Stimulated activated CD8-positive, alpha-beta memory T cell treated with anti-CD3 and anti-CD28 coated beads, Interleukin-12 subunit alpha, Interleukin-12 subunit beta, amount 100 ng/mL, for 4 hours (primary cell): Measurements from ENCODE around the gene TMEM51.
A peak's percentile ranks its signal among the peaks of the same experiment; 100 is the strongest.

Source experiments
- DNase-seq: peaks from one replicate; pipeline ENCODE4 v3.0.0-alpha.2; 2020; ENCODE audit warnings: low read depth

Gene TMEM51

GRCh38 chr1:15246960-15247614 lies 93.5 kb downstream of the TMEM51 start, which contains the start of gene FHAD1:
TSS of gene FHAD1 (plus strand) at chr1:15247223. CDS start at chr1:15251785, 4,562 bp downstream.
- DNase-seq = peak; percentile 35

- no peak for DNase-seq
Observed at GRCh38 chr1:15248216-15248615, 94.7 kb downstream of the TMEM51 start.

GRCh38 chr1:15249081-15249480 lies 95.5 kb downstream of the TMEM51 start:
- DNase-seq = peak; percentile 25

- DNase-seq = no peak
Observed at GRCh38 chr1:15251857-15252835, 98.6 kb downstream of the TMEM51 start.

DNA sequence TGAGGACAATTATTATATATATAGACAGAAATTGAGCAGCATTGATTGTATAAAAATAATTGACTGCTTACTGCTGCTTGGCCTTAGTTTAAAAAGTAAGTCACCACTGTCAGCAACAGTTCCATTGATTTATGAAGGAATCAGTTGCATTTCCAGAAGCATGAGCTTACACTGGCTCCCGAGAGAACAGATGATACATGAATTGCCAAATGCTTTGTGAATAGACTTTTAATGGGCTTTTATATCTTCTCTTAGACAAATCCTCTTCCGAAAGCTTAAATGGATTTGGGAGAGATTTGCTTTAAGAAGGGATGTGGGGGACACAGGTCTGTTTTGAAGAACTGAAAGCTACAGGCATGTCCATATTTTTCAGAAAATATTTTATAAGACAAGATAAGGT lies 101.0 kb downstream of the TMEM51 start:
- DNase-seq = no peak

- no peak for DNase-seq
Observed at GRCh38 chr1:15255582-15256149, 102.1 kb downstream of the TMEM51 start.

DNA sequence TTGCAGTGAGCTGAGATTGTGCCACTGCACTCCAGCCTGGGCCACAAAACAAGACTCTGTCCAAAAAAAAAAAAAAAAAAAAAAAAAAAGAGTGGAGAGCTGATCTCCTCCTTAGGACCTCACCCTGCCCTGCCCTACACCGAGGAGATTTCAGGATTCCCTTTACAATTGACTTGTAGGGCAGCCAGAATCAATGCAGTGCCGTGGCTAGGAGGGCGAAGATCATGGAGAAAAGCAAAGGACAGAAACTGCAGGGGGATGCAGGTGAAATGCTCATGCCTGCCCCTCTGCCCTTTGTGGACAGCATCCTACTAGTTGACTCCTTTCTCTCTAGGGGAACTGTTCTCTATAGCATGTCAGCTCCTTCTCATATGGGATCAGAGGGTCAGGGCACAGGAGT lies 103.0 kb downstream of the TMEM51 start:
- DNase-seq = no peak

GRCh38 chr1:15257309-15257708 lies 103.8 kb downstream of the TMEM51 start:
- DNase-seq = no peak

GRCh38 chr1:15258833-15259621 lies 105.5 kb downstream of the TMEM51 start:
- no peak for DNase-seq

GRCh38 chr1:15259622-15260007 lies 106.1 kb downstream of the TMEM51 start:
- DNase-seq = no peak

DNA sequence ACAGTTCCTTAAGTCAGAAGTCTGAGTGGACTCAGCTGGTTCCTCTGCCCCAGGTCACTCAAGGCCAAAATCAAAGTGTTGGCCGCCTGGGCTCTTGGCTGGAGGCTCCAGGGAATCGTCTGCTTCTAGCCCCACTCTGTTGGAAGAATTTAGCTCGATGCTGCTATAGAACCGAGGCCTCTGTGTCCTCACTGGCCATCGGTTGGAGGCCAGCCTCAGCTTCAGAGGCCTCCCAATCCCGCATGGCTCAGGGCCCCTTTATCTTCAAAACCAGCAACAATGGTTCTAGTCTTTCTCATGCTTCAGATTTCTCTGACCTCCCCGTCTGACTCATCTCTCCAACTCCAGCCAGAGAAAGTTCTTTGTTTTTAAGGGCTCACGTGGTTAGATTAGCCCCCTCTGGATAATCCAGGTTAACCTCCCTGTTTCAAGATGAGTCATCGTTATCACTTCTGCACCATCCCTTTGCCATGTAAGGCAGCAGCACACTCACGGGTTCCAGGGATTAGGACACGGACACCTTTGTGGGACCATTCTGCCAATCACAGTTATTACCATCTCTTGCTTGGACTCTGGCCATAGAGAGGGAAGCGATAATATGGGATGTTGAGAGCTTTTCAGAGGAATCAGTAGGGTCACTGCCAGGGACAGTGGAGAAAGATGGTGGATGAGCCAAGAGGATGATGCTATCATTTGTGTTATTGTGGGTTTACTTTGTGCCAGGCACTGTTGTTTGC lies 107.0 kb downstream of the TMEM51 start:
- DNase-seq = no peak

DNA sequence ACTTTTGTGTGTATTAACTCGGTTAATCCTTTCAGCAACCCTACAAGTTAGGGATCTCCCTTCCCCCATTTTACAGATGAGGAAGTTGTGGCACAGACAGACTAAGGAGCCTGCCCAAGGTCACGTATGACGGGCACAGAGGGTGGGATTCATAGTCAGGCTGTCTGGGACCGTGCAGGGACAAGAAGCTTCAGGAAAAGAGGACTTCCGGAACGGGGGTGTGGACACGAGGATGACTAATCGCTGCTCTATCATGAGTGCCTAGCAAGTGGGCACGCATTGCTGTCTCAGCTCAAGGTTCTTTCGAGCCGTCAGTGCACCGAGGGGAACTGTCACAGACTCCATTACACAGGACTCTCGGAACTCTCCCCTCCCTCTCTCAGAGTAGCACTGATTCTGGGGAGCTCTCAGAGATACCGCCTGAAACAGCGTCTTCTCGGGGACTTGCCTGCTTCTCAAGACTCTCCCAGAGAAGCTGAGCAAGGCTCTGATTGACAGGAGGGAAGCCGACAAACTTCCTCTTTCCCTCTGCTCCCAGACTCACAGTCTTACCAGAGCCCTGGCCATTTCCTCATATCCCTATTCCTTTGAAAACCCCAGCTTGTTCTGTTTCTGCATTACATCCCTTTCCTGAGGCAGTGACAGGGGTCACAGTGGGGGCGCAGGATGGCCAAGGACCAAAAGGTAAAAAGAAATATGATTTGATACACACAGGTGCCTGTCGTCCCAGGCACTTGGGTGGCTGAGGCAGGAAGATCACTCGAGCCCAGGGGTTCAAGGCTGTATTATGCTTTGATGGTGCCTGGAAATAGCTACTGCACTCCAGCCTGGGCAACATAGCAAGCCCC lies 107.8 kb downstream of the TMEM51 start:
- DNase-seq = no peak

- no peak for DNase-seq
Observed at GRCh38 chr1:15262003-15262377, 108.4 kb downstream of the TMEM51 start.

DNA sequence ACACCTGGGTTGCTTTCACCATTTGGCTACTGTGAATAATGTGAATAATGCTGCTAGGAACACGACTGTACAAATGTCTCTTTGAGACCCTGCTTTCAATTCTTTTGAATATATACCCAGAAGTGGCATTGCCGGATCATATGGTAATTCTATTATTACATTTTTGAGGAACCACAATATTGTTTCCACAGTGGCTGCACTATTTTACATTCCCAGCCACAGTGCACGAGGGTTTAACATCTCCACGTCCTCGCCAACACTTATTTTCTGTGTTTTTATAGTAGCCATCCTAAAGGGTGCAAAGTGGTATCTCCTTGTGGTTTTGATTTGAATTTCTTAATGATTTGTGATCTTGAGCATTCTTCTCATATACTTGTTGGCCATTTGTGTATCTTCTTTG lies 109.2 kb downstream of the TMEM51 start:
- no peak for DNase-seq

DNA sequence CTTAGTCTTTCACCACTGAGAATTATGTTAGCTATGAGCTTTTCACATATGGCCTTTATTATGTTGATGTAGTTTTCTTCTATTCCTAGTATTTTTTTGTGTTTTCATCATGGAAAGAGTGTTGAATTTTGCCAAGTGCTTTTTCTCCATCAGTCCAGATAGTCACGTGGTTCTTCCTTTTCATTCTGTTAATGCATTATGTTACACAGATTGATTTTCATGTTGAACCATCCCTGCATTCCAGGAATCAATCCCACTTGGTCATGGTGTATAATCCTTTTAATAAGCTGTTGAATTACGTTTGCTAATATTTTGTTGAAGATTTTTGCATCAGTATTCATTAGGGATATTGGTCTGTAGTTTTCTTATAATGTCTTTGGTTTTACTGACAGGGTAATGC lies 111.2 kb downstream of the TMEM51 start:
- no peak for DNase-seq
